ENCODE data around the gene GLRX3.
A peak's percentile ranks its signal among the peaks of the same experiment; 100 is the strongest.

GLRX3 gene

DNA sequence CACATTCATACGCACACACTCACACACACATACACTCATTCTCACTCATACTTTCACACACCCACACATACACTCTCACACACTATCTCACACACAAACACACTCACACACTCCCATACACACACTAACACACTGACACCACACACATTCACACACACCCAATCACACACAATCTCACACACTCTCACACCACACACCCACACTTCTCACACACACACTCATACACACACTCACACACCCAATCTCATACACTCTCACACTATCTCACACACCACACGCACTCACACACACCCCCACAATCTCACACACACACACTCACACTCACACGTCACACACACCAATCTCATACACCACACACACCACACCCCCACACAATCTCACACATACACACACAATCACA, 71.0 kb downstream of the GLRX3 start:
- H3K4me3 ChIP-seq (ENCODE audit: low read depth, low read length), result no peak overlapping the region
- TF ChIP-seq, protein P1, sequence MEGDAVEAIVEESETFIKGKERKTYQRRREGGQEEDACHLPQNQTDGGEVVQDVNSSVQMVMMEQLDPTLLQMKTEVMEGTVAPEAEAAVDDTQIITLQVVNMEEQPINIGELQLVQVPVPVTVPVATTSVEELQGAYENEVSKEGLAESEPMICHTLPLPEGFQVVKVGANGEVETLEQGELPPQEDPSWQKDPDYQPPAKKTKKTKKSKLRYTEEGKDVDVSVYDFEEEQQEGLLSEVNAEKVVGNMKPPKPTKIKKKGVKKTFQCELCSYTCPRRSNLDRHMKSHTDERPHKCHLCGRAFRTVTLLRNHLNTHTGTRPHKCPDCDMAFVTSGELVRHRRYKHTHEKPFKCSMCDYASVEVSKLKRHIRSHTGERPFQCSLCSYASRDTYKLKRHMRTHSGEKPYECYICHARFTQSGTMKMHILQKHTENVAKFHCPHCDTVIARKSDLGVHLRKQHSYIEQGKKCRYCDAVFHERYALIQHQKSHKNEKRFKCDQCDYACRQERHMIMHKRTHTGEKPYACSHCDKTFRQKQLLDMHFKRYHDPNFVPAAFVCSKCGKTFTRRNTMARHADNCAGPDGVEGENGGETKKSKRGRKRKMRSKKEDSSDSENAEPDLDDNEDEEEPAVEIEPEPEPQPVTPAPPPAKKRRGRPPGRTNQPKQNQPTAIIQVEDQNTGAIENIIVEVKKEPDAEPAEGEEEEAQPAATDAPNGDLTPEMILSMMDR (IDR thresholded peaks at IDR 0.05; ENCODE audit: control insufficient read depth, extremely low read depth, insufficient read depth), result no peak
- no peak for DNase-seq (ENCODE audit: low read depth)

DNA sequence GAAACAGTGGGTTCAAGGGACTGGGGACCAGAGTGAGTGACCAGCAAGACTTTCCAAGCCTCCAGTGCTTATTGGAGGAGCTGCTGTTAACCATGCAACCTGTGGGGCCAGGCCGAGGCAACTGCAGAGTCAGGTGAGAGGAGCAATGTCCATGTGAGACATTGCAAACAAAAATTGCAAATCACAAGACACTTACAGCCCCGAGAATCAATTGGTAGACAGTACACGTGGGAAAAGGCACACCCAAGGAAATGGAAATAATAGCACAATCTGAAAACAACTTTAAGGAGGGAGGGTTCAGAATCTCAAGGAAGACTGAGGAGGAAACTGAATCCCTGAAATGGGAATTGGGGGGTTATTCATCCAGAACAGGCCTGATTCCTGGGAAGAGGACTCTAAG, 72.6 kb downstream of the GLRX3 start:
- DNase-seq (ENCODE audit: low read depth), result no peak

DNA sequence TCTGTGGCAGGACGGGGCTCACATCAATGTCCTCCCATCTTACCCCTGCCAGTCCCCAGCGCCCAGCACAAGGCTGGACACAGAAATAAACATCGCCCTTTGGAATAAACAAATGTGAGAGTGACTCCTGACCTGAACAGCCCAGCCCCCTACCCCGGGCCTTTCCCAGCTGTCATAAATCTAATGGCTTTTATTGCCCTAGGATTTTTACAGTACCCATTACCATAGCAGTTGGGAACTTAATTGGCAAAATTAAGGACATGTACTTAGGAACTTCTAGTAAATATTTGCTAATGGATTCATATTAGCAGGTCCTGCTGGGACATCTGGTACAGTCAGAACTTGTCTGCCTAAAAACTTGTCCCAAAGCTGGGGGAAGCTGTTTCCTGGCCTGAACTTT, 76.6 kb downstream of the GLRX3 start:
- H3K4me3 ChIP-seq (ENCODE audit: low read depth, low read length), result no peak overlapping the region
- DNase-seq (ENCODE audit: low read depth), result peak; percentile 69
- TF ChIP-seq, protein P1 (IDR thresholded peaks at IDR 0.05; ENCODE audit: control insufficient read depth, extremely low read depth, insufficient read depth), result no peak

More for the DNA sequence above, 72.6 kb downstream of the GLRX3 start:
- TF ChIP-seq, protein P1 (IDR thresholded peaks at IDR 0.05; ENCODE audit: control insufficient read depth, extremely low read depth, insufficient read depth), result no peak
- no peak overlapping the region for H3K4me3 ChIP-seq (ENCODE audit: low read depth, low read length)

DNA sequence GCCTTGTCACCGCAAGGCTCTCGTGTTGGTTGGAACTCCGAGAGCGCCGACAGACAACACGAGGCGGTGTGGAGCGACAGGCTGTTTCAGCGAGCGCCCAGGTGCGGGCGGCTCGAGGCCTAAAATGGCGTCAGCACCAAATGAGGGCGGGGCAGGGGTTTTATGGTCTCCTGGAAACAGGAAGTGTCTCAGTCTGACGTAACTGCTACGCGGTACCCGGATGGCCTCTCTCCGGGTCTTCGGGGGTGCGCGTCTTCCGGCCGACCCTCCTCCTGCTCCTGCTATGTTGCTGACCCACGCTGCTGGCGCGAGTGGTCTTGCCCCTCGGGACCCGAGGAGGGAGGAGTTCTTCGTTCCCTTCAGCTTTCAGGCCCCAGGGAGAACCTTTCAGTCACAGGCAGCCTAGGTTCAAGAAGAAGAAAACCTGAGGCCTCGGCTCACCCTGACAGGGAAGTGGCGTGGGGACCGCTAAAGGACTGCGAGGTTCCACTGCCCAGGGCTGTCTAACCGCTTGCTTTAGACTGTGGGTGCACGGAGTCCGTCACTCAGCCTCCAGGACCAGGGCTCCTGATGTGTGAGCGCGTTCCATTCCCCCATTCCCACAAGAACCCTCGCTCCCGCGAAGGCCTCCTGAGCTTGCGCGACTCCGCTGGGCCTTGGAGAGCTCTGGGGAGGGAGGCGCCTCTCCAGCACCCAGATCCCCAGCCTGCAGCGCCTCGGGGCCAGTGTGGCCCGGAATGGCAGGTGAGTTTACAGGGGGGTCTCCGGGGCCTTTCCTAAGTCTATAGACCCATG, 77.3 kb downstream of the GLRX3 start:
- no peak overlapping the region for H3K4me3 ChIP-seq (ENCODE audit: low read depth, low read length)
- TF ChIP-seq, protein P1 (IDR thresholded peaks at IDR 0.05; ENCODE audit: control insufficient read depth, extremely low read depth, insufficient read depth), result no peak
- DNase-seq (ENCODE audit: low read depth), result no peak

DNA sequence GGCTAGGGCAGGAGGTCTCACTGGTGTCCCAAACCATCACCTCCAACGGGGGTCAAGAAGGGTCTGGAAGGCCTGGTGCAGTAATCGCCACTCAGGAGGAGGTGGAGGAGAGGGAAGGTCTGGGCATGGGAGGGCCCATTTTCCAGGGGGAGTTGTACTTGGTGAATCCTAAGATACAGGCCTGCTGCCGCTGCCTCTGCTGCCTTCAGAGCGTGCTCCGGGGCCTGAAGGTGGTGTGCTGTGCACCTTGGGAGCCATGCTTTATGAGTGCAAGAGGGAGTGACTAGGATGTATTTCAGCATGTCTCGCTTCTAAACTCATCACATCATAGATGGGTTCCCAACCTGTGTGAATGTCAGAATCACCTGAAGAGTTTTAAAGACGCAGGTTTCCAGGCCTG, 78.2 kb downstream of the GLRX3 start:
- no peak overlapping the region for H3K4me3 ChIP-seq (ENCODE audit: low read depth, low read length)
- TF ChIP-seq, protein P1 (IDR thresholded peaks at IDR 0.05; ENCODE audit: control insufficient read depth, extremely low read depth, insufficient read depth), result no peak
- DNase-seq (ENCODE audit: low read depth), result no peak

DNA sequence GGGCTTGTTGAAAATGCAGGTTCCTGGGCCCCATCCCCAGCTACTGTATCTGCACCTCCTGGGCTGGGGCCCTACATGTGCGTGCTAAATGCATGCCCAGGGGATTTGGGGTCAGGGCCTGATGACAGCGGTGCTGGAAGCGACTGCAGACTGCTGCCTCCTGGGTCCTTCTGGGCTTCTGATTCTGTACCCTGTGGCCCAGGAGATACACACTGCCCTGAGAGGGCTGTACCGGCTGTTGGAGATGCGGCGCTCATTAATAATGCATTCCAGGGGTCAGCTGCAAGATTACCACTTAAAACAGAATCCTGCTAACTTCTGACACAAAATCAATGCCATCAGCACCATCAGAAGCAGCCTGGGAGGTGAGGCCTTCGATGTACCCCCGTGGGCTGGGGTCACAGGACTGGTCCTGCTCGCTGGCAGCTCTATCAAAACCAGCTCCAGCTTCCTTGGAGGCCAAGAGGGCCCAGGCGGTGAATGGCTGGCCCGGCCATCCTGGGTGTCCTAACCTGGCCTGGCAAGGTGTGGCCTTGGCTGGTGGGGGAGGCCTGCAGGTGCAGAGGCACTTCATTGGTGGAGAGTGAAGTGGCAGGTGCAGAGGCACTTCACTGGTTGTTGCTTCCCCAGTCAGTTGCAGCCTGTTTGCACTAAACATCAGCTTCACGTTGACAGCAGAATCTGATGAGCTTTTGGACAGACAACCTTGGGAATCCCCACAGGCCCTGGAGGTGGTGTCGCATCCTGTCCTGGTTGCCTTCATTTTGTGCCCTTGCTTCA, 79.2 kb downstream of the GLRX3 start:
- H3K4me3 ChIP-seq (ENCODE audit: low read depth, low read length), result no peak overlapping the region
- no peak for DNase-seq (ENCODE audit: low read depth)
- TF ChIP-seq, protein P1 (IDR thresholded peaks at IDR 0.05; ENCODE audit: control insufficient read depth, extremely low read depth, insufficient read depth), result no peak
